NOMO-1 treated with dmso at 0.1 percent for 144 hours (cell line): ENCODE data around the gene ZMIZ1.

ENCODE experiments used
- DNase-seq: peaks from one replicate; lab custom pipeline; 2025; ENCODE audit not compliant: unreplicated experiment; lab: John Stamatoyannopoulos, UW

ZMIZ1 gene

DNA sequence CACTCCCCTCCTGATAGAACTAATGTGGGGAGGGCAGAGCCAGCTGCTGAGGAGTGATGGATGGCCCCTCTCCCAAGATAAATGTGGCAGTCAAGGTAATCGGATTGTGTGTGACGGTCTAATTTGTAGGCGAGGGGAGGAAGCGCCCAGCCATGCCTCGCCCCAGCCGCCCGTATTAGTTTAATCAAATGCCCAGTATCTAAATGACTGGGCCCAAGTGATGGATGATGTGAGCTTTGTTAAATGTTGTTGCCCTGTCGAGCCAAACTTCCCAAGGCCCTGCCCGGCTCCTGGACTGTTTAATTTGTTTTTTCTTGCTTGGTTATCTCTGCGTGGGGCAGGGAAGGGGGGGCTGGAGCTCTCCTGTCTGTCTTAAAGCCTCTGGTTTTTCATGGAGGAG, 190.1 kb downstream of the ZMIZ1 start:
- no peak for DNase-seq

- DNase-seq: no peak
Measured at GRCh38 chr10:79259834-79260233, 191.1 kb downstream of the ZMIZ1 start.

DNA sequence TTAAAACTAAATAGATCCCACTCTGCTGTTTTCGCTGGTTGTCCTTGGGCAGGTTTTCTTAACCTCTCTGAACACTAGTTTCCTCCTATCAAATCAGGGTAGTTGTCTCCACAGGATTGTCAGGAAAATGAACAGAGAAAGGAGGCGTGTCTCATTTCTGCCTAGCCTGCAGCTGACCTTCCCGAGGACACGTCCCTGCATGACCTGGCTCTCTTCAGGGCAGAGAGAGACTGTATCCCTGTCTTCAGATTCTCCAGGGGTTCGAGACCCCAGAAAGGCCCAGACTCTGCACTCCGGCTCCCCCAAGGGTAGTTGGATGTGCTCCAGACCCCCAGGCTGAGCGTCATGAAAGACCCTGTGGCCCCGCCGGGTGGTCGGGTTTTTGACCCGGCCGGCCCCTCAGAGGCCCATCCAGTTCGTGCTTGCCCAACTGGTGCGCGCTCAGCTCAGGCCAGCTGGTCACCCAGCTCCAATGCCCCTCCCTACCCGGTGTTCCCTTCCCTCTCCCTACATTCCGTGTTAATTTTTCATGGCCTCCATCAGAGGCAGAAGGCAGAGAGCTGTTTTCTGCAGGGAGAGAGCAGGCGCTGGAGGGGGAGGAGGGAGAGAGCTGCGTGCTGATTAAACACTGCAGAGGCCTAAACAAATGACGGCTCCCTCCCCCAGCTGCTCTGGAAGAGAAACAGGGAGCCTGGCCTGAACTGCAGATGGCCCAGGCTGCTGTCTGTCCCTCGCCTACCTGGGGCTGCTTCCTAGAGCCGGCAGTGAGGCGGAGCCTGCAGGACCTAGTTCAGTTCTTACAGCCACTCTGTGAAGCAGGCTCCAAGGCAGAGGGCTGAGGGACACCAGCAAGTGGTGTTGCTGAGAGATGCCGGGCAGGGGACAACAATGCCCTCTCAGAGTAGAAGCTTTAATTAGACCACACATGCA, 192.3 kb downstream of the ZMIZ1 start:
- no peak for DNase-seq

DNA sequence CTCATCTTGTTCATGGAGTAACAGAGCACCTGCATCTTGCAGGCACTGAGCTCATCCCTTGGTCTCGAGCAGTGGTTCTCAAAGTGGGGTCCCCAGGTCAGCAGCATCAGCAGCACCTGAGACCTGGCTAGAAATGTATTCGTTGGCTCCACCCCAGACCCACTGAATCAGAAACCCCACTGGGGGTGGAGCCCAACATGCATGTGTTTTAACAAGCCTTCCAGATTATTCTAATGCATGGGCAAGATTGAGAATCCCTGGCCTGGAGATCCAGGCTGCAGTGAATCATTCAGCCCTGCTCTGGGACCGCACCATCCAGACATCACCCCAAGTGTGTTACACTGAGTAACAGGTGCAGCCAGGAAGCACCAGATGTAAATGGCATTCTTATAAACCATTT, 193.4 kb downstream of the ZMIZ1 start:
- DNase-seq: no peak

- DNase-seq: no peak
Measured at GRCh38 chr10:79262959-79263746, 194.4 kb downstream of the ZMIZ1 start.

GRCh38 chr10:79263939-79264338, 195.2 kb downstream of the ZMIZ1 start:
- no peak for DNase-seq

DNA sequence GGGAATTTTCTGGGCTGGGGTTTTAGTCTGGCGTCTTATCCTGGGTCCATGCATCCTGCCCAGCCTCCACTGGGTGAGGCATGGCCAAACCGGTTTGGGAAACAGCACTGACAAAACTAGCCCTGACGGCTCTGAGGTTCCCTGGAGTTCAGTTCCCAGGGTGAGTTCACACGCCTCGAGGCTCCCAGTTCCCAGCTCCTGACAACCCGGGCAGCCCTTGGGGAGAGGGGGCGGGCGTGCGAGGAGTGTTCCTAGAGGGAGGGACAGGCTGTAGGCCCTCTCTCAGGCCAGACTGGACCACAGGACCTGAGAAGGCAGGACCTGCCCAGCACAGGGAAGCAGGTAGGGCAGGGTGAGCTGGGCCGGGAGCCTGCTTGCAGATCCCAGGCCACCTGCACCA, 196.2 kb downstream of the ZMIZ1 start:
- DNase-seq: no peak

- no peak for DNase-seq
Measured at GRCh38 chr10:79266084-79266483, 197.3 kb downstream of the ZMIZ1 start.

GRCh38 chr10:79266543-79267312, 198.0 kb downstream of the ZMIZ1 start:
- peak; percentile 70 for DNase-seq

- no peak for DNase-seq
Measured at GRCh38 chr10:79267499-79267898, 198.7 kb downstream of the ZMIZ1 start.

GRCh38 chr10:79268161-79268601, 199.4 kb downstream of the ZMIZ1 start:
- DNase-seq: no peak

GRCh38 chr10:79268742-79269141, 200.0 kb downstream of the ZMIZ1 start:
- DNase-seq: no peak

DNA sequence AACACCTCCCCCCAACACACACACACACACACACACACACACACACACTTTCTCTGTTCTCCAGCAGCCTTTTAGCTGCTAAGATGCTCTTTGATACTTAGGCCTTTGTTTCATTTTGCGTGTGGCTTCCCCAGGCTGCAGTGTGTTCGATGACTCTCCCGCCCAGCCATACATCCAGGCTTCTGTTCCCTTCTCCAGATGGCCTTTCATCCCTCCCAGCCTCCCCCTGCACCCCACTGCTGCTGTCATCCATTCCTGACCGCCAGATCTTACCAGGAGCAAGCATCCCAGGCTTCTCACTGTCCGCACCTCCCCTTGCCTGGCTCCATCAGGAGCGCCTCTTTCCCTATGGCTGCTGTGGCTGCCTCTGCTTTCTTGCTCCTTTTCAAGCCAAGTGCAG, 200.7 kb downstream of the ZMIZ1 start:
- no peak for DNase-seq

DNA sequence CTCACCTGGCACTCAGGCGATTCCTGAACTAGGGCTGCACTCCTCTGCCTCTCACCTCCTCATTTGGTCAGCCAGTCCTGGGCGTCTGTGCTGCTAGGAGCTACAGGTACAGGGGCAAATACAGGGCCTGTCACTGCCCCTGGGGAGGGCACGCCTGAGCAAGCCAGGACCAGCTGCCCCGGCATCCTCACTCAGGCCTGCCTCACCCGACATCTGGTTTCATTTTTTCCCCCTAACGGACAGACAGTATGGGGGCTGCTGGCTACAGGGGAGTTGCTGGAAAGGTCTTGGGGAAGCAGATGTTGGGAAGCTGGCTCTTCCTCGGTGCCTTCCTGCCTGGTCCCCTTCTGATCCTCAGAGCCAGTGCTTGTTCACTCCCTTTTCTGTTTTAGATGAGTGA, 201.2 kb downstream of the ZMIZ1 start:
- DNase-seq: no peak

GRCh38 chr10:79270466-79271246, 201.9 kb downstream of the ZMIZ1 start:
- peak; percentile 39 for DNase-seq

DNA sequence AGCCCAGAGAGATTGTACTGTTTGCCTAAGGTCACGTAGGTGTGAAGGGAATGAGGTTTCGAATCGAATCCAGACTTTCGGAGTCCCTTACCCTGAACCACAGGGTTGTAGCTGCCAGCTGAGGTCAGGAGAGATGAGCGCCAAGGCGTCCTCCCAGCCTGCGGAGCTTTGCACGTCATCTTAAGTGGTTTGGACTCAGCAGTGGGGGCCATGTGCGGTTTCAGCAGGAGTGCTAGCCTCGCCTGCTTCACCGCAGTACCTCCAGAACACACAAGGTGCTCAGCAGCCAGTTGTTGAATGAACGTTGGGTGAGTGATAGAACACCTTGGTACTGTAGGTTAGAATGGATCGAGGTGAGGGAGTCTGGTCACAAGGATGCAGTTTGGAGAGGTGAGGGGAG, 203.6 kb downstream of the ZMIZ1 start:
- no peak for DNase-seq

- no peak for DNase-seq
Measured at GRCh38 chr10:79273604-79274003, 204.8 kb downstream of the ZMIZ1 start.

GRCh38 chr10:79274279-79275104, 205.7 kb downstream of the ZMIZ1 start:
- peak; percentile 71 for DNase-seq

GRCh38 chr10:79275105-79275430, 206.3 kb downstream of the ZMIZ1 start:
- DNase-seq: no peak

DNA sequence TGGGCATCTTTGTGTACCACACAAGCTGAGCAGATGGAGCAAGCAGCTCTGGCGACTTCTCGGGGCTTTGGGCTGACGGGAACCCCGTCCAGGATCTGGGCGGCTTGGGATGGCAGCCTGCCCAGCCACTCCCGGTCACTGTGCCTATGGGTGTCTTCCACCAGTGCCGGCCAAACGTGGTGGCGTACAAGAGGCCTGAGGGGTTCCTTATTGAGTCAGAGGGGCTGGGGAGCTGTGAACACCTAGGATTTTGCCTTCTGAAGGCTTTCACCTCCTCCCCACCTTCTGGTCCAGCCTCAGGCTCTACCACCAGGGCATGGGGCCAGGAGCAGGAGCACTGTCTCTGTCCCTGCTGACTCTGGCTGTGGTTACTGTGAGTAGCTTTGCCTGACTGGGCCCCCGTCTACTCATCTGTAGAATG, 206.7 kb downstream of the ZMIZ1 start:
- no peak for DNase-seq
